Type B pancreatic cell (in vitro differentiated cells): ENCODE results near the gene ZKSCAN1. TPM values are rescaled to one million over a fixed set of nuclear protein-coding genes. Genes with fewer than 3 reads are reported as not detected.

Experiments
- DNase-seq: peaks from one replicate; pipeline ENCODE4 v3.0.0; 2021; ENCODE audit warnings: mixed read lengths; ENCODE audit not compliant: unreplicated experiment; ENCODE audit errors: extremely low spot score
- H3K27ac Mint-ChIP-seq: 2 replicates; pipeline ENCODE4 v1.8.0; 2021; ENCODE audit warnings: mild to moderate bottlenecking, mixed read lengths
- H3K27me3 Mint-ChIP-seq: 2 replicates; pipeline ENCODE4 v1.8.0; 2021; ENCODE audit warnings: mixed read lengths
- H3K36me3 Mint-ChIP-seq: 2 replicates; pipeline ENCODE4 v1.8.0; 2021; ENCODE audit warnings: mixed read lengths
- H3K4me1 Mint-ChIP-seq: one replicate; pipeline ENCODE4 v1.8.0; 2021; ENCODE audit warnings: mixed read lengths; ENCODE audit not compliant: unreplicated experiment
- H3K4me3 Mint-ChIP-seq: 2 replicates; pipeline ENCODE4 v1.8.0; 2021; ENCODE audit warnings: mild to moderate bottlenecking, mixed read lengths
- H3K9me3 Mint-ChIP-seq: 2 replicates; pipeline ENCODE4 v1.8.0; 2021; ENCODE audit warnings: mixed read lengths
- total RNA-seq: library from RNA; stranded (reverse); gene quantifications from 2 replicates; pipeline ENCODE4 v1.2.1, GENCODE V29; 2021; ENCODE audit warnings: low replicate concordance
- TF ChIP-seq, protein P1 (sequence below): fragments of 200-600 bp; sonication (generic); conservative IDR thresholded peaks from 2 replicates; pipeline ENCODE4 v1.5.0; 2021; ENCODE audit warnings: antibody characterized with exemption, mild to moderate bottlenecking

ZKSCAN1 gene
- total RNA-seq, 1 donor from 2014 or later = 157 TPM

DNA sequence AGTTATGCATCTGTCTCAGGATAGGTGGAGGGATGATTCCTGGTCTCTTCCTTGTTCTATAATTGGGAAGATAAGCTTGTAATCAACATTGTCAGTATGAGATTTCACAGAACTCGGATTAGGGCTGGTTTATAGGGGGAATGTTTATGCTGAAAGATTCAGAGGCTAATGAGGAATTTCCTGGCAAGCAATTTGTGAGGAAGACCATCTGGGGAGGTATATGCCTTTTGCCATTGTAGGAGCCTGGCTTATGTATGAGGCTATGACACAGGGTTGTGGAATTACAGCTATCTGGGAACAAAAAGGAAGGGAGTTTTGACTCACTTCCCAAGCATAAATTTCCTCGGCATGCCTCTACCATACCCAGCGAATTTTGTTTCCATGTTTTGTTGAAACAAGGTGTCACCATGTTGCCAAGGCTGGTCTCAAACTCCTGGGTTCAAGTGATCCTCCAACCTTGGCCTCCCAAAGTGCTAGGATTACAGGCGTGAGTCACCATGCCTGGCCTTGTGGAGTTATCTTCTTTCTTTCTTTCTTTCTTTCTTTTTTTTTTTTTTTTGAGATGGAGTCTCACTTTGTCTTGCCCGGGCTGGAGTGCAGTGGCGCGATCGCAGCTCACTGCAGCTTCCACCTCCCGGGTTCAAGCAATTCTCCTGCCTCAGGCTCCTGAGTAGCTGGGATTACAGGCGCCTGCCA is 71.8 kb downstream of the ZKSCAN1 start:
- Mint-ChIP-seq H3K27ac (peak overlapping the region; percentile 23), H3K36me3 (peaks cover 8% of the 10 kb centered on the region), H3K4me1 (peaks cover 18% of the 10 kb centered on the region), H3K9me3 (no peaks in the 10 kb centered on the region), H3K4me3 (peak overlapping the region; percentile 70), H3K27me3 (no peaks in the 10 kb centered on the region)
- no peak for DNase-seq
- TF ChIP-seq, protein P1, sequence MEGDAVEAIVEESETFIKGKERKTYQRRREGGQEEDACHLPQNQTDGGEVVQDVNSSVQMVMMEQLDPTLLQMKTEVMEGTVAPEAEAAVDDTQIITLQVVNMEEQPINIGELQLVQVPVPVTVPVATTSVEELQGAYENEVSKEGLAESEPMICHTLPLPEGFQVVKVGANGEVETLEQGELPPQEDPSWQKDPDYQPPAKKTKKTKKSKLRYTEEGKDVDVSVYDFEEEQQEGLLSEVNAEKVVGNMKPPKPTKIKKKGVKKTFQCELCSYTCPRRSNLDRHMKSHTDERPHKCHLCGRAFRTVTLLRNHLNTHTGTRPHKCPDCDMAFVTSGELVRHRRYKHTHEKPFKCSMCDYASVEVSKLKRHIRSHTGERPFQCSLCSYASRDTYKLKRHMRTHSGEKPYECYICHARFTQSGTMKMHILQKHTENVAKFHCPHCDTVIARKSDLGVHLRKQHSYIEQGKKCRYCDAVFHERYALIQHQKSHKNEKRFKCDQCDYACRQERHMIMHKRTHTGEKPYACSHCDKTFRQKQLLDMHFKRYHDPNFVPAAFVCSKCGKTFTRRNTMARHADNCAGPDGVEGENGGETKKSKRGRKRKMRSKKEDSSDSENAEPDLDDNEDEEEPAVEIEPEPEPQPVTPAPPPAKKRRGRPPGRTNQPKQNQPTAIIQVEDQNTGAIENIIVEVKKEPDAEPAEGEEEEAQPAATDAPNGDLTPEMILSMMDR = no peak

DNA sequence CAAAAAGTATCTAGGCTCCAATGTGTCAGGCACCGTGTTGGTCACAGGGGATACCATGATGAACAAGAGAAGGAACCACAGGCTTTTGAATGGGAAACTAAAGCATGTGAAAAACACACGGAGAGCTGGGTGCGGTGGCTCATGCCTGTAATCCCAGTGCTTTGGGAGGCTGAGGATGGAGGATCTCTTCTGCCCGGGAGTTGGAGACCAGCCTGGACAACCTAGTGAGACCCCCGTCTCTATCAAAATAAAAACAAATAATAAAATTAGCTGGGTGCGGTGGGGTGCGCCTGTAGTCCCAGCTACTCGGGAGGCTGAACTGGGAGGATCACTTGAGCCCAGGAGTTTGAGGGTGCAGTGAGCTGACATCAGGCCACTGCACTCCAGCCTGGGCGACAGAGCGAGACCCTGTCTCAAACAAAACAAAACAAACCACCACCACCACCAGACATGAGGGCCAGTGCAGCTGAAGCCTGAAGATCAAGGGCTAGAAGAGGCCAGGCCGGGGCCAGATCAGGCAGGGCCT is 72.8 kb downstream of the ZKSCAN1 start:
- Mint-ChIP-seq H3K27ac (peak overlapping the region; percentile 87), H3K4me3 (peak overlapping the region; percentile 95), H3K4me1 (peaks cover 12% of the 10 kb centered on the region), H3K9me3 (no peaks in the 10 kb centered on the region), H3K36me3 (peaks cover 12% of the 10 kb centered on the region), H3K27me3 (no peaks in the 10 kb centered on the region)
- TF ChIP-seq, protein P1 = no peak
- DNase-seq = no peak

DNA sequence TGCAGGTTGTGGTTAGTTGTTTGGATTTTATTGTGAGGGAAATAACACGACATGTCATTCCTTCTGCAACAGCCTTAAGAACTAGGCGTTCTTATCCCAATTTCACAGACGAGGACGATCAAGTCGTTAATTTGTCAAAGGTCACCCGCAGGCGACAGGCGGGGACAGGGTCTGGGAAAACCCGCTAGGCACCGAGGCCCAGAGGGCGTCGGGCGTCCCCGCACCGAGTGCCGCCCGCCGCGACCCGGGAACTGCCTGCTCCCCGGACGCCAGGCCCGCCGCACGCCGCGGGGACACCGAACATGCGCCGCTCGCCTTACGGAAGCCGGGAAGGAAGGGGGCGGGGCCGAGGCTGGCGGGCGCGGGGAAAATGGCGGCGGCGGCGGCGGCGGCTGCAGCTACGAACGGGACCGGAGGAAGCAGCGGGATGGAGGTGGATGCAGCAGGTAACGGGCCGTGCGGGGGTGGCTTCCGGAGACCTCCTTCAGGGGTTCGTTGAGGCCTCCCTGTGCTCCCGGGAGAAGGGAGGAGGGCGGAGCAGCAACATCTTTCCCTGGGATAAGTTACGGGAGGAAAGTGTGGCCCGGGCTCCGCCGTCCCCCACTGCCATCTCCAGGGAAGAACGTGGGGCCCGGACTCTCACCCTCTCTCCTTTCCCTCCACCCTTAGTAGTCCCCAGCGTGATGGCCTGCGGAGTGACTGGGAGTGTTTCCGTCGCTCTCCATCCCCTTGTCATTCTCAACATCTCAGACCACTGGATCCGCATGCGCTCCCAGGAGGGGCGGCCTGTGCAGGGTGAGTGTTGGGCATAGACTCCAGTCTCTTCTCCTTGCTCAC is 73.4 kb downstream of the ZKSCAN1 start, which contains the start of gene COPS6:
COPS6 (plus strand) TSS at position 349 of the 837 bp plus-strand sequence; CDS start at position 371, 22 bp downstream.
- H3K27me3 Mint-ChIP-seq = no peaks in the 10 kb centered on the region

DNA sequence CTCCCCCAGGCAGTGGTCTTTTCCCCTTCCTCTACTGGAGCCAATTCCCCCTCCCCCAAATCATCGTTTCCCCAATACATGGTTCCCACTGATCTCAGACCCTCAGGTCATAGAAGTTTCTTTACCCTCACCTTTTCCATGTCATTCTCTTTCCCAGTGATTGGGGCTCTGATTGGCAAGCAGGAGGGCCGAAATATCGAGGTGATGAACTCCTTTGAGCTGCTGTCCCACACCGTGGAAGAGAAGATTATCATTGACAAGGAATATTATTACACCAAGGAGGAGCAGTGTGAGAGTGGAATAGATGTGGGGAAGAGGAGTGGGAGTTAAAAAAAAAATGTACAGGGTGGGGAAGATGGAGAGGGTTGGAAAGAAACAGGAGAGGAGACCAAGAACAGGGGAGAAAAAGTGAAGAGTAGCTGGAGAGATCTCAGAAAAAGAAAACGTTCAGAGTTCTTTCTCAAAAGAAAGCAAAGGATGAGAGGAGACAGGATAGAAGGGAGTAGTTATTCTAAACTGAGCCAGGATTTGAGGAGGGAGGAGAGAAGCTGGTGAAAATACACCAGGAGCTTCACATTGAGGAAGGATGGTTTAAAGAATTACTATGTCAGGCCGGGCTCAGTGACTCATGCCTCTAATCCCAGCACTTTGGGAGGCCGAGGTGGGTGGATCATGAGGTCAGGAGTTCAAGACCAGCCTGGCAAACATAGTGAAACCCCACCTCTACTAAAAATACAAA is 74.2 kb downstream of the ZKSCAN1 start:
- DNase-seq = no peak
- H3K9me3 Mint-ChIP-seq = no peaks in the 10 kb centered on the region
- peaks cover 12% of the 10 kb centered on the region for H3K36me3 Mint-ChIP-seq
- peak overlapping the region; percentile 87 for H3K27ac Mint-ChIP-seq
- H3K4me1 Mint-ChIP-seq = peaks cover 17% of the 10 kb centered on the region
- no peaks in the 10 kb centered on the region for H3K27me3 Mint-ChIP-seq
- H3K4me3 Mint-ChIP-seq = peak overlapping the region; percentile 95
- TF ChIP-seq, protein P1 = no peak

More for the DNA sequence above, 73.4 kb downstream of the ZKSCAN1 start, which contains the start of gene COPS6:
- H3K27ac Mint-ChIP-seq = peak within 1 kb of the TSS; percentile 87
- peak; percentile 89 for DNase-seq
- peak within 1 kb of the TSS; percentile 95 for H3K4me3 Mint-ChIP-seq
- H3K36me3 Mint-ChIP-seq = peaks cover 12% of the 10 kb centered on the region
- peaks cover 16% of the 10 kb centered on the region for H3K4me1 Mint-ChIP-seq
- no peaks in the 10 kb centered on the region for H3K9me3 Mint-ChIP-seq
- TF ChIP-seq, protein P1 = no peak
